ENCODE results near the gene AGER. TPM values are rescaled to one million over a fixed set of nuclear protein-coding genes. Genes with fewer than 3 reads are reported as not detected.
"Not testable (repeated sequence)": the region's sequence is repeated elsewhere in the genome, so short reads cannot be mapped to it uniquely, and the experiment has no call there.

The AGER gene
- total and polyA plus RNA-seq, 2 experiments from 2014 or later = 4.8 to 13.5 TPM

DNA sequence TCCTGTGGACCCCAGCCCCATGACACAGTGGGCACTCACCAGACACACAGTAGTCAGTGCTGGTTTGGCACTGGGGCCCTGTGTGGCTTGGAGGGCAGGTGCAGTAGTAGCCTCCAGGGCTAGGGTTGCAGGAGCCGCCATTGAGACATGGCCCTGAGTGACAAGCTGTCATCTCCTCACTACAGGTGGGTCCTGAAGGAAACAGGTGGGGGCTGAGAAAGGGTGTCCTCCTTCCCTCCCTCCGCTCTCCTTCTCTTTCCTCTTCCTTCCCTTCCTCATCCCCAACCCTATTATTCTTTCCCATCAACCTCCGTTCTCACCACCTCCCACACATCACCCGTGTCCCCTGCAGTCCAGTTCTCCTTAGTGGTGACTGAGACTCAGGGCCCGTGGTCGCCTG is 29.6 kb upstream of the AGER start:
- Histone ChIP-seq H3K36me3 (no peaks in the 10 kb centered on the region), H3K27ac (no peak overlapping the region), H3K27me3 (no peaks in the 10 kb centered on the region), H3K9me3 (ENCODE audit: low read depth) (no peaks in the 10 kb centered on the region), H3K4me1 (ENCODE audit: low read depth) (no peaks in the 10 kb centered on the region), H3K4me3 (no peak overlapping the region)
- no peak for DNase-seq (ENCODE audit: low read depth in 1 of 2, low spot score in 1 of 2)
- TF ChIP-seq, protein P1, sequence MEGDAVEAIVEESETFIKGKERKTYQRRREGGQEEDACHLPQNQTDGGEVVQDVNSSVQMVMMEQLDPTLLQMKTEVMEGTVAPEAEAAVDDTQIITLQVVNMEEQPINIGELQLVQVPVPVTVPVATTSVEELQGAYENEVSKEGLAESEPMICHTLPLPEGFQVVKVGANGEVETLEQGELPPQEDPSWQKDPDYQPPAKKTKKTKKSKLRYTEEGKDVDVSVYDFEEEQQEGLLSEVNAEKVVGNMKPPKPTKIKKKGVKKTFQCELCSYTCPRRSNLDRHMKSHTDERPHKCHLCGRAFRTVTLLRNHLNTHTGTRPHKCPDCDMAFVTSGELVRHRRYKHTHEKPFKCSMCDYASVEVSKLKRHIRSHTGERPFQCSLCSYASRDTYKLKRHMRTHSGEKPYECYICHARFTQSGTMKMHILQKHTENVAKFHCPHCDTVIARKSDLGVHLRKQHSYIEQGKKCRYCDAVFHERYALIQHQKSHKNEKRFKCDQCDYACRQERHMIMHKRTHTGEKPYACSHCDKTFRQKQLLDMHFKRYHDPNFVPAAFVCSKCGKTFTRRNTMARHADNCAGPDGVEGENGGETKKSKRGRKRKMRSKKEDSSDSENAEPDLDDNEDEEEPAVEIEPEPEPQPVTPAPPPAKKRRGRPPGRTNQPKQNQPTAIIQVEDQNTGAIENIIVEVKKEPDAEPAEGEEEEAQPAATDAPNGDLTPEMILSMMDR (IDR thresholded peaks at IDR 0.05; ENCODE audit: low read depth, low read length) = no peak

DNA sequence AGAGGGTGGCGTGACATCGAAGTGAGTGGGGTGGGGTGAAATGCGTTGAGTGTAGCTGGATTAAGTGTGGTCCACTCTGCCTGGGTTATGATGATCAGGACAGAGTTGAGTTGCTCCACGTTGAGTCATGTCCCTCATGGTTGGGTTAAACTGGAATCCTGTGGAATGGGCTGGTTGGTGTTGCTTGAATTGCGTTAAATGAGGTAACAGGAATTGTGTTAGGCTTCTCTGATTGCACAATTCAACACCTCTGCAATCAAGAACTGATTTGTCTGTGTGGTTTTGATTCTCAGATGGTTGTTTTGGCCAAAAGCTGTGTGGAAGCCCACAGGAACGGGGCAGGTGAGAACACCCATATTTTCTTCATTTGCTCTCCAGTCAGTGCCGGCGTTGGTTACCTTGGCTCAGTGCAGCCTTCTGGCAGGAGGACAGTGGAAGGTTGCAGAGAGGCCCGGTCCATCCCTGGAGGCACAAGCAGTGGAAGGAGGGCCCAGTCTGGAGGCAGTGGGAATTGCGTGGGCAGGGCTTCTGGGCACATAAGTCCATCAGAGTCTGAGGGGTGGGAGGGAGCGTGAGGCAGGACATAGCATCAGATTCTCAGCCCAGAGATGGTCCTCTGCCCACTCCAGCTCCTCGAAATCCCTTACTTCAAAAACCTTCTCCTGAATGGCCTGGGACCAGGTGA is 28.2 kb upstream of the AGER start:
- no peak for DNase-seq (ENCODE audit: low read depth in 1 of 2, low spot score in 1 of 2)
- Histone ChIP-seq H3K4me1 (ENCODE audit: low read depth) (no peaks in the 10 kb centered on the region), H3K27me3 (no peaks in the 10 kb centered on the region), H3K4me3 (no peak overlapping the region), H3K36me3 (no peaks in the 10 kb centered on the region), H3K9me3 (ENCODE audit: low read depth) (no peaks in the 10 kb centered on the region), H3K27ac (no peak overlapping the region)
- TF ChIP-seq, protein P1 (IDR thresholded peaks at IDR 0.05; ENCODE audit: low read depth, low read length) = no peak

DNA sequence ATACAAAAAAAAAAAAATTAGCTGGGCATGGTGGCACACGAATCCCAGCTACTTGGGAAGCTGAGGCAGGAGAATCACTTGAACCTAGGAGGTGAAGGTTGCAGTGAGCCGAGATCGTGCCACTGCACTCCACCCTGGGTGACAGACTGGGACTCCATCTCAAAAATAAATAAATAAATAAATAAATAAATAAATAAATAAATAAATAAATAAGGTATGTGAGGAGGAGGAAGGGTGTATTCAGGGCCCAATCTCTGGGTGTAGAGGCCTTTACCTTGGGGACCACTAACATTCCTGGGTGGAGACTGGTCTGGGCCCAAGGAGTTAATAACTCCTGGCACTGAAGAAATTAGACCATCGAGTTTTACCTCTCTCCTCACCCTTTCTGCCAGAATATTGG is 27.4 kb upstream of the AGER start:
- not testable (repeated sequence) for H3K9me3 ChIP-seq (ENCODE audit: low read depth); H3K4me3 ChIP-seq; DNase-seq (ENCODE audit: low read depth in 1 of 2, low spot score in 1 of 2); H3K27me3 ChIP-seq; H3K4me1 ChIP-seq (ENCODE audit: low read depth); H3K27ac ChIP-seq; H3K36me3 ChIP-seq

DNA sequence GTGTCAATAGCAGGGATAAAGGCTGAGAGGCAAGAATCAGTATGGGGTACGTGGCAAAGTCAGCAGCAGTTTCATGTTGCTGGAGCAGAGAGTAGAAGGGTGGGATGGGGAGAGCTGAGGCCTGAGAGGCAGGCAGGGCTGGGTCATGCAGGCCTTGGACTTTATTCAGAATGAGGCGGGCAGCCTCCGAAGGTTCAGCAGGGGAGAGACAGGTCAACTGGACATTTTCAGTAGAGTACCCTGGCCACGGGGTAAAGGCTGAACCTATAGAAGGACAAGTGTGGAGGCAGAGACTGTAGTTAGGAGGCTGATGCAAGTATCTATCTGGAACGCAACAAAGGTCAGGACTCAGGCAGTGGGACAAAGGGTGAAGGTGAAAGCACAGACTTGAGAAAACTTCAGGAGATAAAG is 26.1 kb upstream of the AGER start:
- no peaks in the 10 kb centered on the region for H3K36me3 ChIP-seq
- no peak overlapping the region for H3K4me3 ChIP-seq
- TF ChIP-seq, protein P1 (IDR thresholded peaks at IDR 0.05; ENCODE audit: low read depth, low read length) = no peak

DNA sequence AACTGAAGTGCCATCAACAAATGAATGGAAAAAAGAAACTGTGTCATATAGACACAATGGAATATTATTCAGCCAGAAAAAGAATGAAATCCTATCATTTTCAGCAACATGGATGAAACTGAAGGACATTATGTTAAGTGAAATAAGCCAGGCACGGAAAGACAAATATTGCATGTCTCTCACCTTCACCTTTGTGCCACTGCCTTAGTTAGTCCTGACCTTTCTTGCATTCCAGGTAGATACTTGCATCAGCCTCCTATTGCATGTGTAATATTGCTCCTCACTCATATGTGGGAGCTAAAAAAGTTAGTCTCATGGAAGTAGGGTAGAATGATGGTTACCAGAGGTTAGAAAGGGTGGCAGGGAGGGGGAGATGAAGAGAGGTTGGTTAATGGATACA is 24.9 kb upstream of the AGER start:
- no peaks in the 10 kb centered on the region for H3K4me1 ChIP-seq (ENCODE audit: low read depth)
- H3K27ac ChIP-seq = no peak overlapping the region
- H3K27me3 ChIP-seq = no peaks in the 10 kb centered on the region
- DNase-seq (ENCODE audit: low read depth in 1 of 2, low spot score in 1 of 2) = no peak
- H3K36me3 ChIP-seq = no peaks in the 10 kb centered on the region
- no peaks in the 10 kb centered on the region for H3K9me3 ChIP-seq (ENCODE audit: low read depth)
- TF ChIP-seq, protein P1 (IDR thresholded peaks at IDR 0.05; ENCODE audit: low read depth, low read length) = no peak
- H3K4me3 ChIP-seq = no peak overlapping the region

More for the DNA sequence above, 26.1 kb upstream of the AGER start:
- Histone ChIP-seq H3K27ac (no peak overlapping the region), H3K9me3 (ENCODE audit: low read depth) (no peaks in the 10 kb centered on the region), H3K27me3 (no peaks in the 10 kb centered on the region), H3K4me1 (ENCODE audit: low read depth) (no peaks in the 10 kb centered on the region)
- no peak for DNase-seq (ENCODE audit: low read depth in 1 of 2, low spot score in 1 of 2)

DNA sequence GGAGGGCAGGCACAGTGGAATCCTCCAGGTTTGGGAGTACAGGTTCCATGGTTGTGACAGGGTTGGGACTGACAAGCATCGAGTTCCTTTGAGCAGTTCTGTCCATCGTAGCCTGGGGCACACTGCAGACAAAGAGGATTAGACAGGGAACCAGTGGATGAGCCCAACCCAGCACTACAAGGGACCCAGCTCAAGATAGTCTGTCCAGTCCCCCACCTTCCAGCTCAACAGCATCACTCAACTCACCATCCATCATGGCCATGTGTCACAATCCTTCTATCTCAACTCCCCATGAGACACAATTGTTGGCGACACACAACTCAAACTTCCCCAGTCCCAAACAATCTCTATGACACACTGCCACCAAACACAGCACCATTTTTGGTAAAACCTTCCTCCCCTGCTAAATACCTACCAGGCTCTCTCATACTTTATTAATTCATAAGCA is 20.2 kb upstream of the AGER start:
- Histone ChIP-seq H3K9me3 (ENCODE audit: low read depth) (no peaks in the 10 kb centered on the region), H3K27me3 (no peaks in the 10 kb centered on the region), H3K36me3 (no peaks in the 10 kb centered on the region), H3K4me1 (ENCODE audit: low read depth) (no peaks in the 10 kb centered on the region), H3K4me3 (no peak overlapping the region), H3K27ac (no peak overlapping the region)
- DNase-seq (ENCODE audit: low read depth in 1 of 2, low spot score in 1 of 2) = no peak
- TF ChIP-seq, protein P1 (IDR thresholded peaks at IDR 0.05; ENCODE audit: low read depth, low read length) = no peak

Measured in cardiac muscle cell (in vitro differentiated cells and primary cell).